HL-60 (cell line): ENCODE data around the gene TMEM18.

Experiments
- GABPA ChIP-seq: IDR thresholded peaks from 2 replicates; pipeline ENCODE4 v1.6.1; 2012; ENCODE audit warnings: low read depth
- POLR2AphosphoS5 ChIP-seq: IDR thresholded peaks from 2 replicates; pipeline ENCODE4 v1.6.1; 2012; ENCODE audit warnings: low read depth
- TF ChIP-seq, protein P1 (sequence below): IDR thresholded peaks from one replicate; pipeline ENCODE4 v1.5.1; 2011; ENCODE audit warnings: low read length, control low read depth, inconsistent platforms; ENCODE audit not compliant: insufficient read depth

DNA sequence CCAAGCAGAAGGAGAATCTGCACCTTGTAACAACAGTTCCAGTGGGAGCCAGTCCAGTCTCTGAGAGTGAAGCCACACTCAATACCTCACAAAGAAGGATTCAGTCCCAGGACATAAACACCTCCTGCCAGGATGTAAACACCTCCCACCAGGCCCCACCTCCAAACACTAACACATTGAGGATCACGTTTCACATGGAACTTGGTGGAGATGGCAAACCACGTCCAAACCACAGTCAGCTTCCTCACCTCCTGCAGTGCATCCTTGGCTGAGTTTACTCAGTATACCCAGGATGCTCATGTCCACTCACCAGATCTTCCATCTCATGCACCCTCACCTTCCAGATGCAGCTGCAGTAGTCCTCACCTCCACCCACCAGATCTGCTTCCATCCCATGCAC, 37.8 kb upstream of the TMEM18 start:
- TF ChIP-seq GABPA: no peak
- TF ChIP-seq, protein P1, sequence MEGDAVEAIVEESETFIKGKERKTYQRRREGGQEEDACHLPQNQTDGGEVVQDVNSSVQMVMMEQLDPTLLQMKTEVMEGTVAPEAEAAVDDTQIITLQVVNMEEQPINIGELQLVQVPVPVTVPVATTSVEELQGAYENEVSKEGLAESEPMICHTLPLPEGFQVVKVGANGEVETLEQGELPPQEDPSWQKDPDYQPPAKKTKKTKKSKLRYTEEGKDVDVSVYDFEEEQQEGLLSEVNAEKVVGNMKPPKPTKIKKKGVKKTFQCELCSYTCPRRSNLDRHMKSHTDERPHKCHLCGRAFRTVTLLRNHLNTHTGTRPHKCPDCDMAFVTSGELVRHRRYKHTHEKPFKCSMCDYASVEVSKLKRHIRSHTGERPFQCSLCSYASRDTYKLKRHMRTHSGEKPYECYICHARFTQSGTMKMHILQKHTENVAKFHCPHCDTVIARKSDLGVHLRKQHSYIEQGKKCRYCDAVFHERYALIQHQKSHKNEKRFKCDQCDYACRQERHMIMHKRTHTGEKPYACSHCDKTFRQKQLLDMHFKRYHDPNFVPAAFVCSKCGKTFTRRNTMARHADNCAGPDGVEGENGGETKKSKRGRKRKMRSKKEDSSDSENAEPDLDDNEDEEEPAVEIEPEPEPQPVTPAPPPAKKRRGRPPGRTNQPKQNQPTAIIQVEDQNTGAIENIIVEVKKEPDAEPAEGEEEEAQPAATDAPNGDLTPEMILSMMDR: no peak
- no peak for TF ChIP-seq POLR2AphosphoS5
